CD4-positive, alpha-beta T cell (primary cell): ENCODE measurements around the gene PSTK. TPM values are rescaled to one million over a fixed set of nuclear protein-coding genes. Genes with fewer than 3 reads are reported as not detected.

ENCODE experiments used
- ATAC-seq: fragments of 200-7000 bp; cut with Tn5 transposase; one replicate; pipeline ENCODE4 v1.10.0; 2022; ENCODE audit warnings: mild to moderate bottlenecking; ENCODE audit not compliant: poor library complexity
- CTCF ChIA-PET: fragments of 350-600 bp; sonication (Branson Sonifier 250); formaldehyde crosslinking; loops from one replicate; lab custom pipeline; 2021; ENCODE audit warnings: antibody characterized with exemption, inconsistent platforms; lab: Charles Lee
- POLR2A ChIA-PET: fragments of 350-600 bp; sonication (Branson Sonifier 250); formaldehyde crosslinking; loops from one replicate; lab custom pipeline; 2021; ENCODE audit warnings: antibody characterized with exemption, inconsistent platforms; lab: Charles Lee
- DNase-seq, 14 experiments: peaks; one replicate each; pipeline ENCODE4 v3.0.0-alpha.2; 2013 to 2020; ENCODE audit warnings: mixed read lengths in 2 of 14
- H3K27ac ChIP-seq, 2 donors: one replicate each; pipeline versions ENCODE4 v1.5.1 to v1.7.0; 2013; ENCODE audit warnings: low read length in 2 of 2, low read depth in 1 of 2, mild to moderate bottlenecking in 1 of 2
- H3K27me3 ChIP-seq, 2 experiments: 1 replicate in 1 of 2; 2 replicates in 1 of 2; pipeline versions ENCODE4 v1.6.1 to v1.7.0; 2013; ENCODE audit warnings: low read length in 2 of 2, control low read depth in 1 of 2, mild to moderate bottlenecking in 1 of 2, moderate library complexity in 1 of 2; ENCODE audit not compliant: insufficient read depth in 2 of 2, control insufficient read depth in 1 of 2
- H3K36me3 ChIP-seq: one replicate; pipeline ENCODE4 v1.6.1; 2013; ENCODE audit warnings: low read length, control low read depth; ENCODE audit not compliant: insufficient read depth
- H3K4me1 ChIP-seq: one replicate; pipeline ENCODE4 v1.6.1; 2013; ENCODE audit warnings: low read length, control low read depth; ENCODE audit not compliant: insufficient read depth
- H3K4me3 ChIP-seq: one replicate; pipeline ENCODE4 v1.5.1; 2013; ENCODE audit warnings: mild to moderate bottlenecking, low read length, moderate library complexity
- H3K9me3 ChIP-seq, 2 experiments: 1 replicate in 1 of 2; 2 replicates in 1 of 2; pipeline versions ENCODE4 v1.6.1 to v1.7.0; 2013; ENCODE audit warnings: low read length in 2 of 2, mild to moderate bottlenecking in 2 of 2, control low read depth in 1 of 2, moderate library complexity in 1 of 2; ENCODE audit not compliant: control insufficient read depth in 1 of 2, insufficient read depth in 1 of 2
- H3K27ac Mint-ChIP-seq: one replicate; pipeline ENCODE4 v1.8.0; 2020; ENCODE audit warnings: mixed read lengths
- H3K27me3 Mint-ChIP-seq: one replicate; pipeline ENCODE4 v1.8.0; 2021; ENCODE audit warnings: mixed read lengths
- H3K36me3 Mint-ChIP-seq: one replicate; pipeline ENCODE4 v1.8.0; 2021; ENCODE audit warnings: low read depth, mixed read lengths
- H3K4me1 Mint-ChIP-seq: one replicate; pipeline ENCODE4 v1.8.0; 2021; ENCODE audit warnings: low read depth, mixed read lengths
- H3K4me3 Mint-ChIP-seq: one replicate; pipeline ENCODE4 v1.8.0; 2020; ENCODE audit warnings: mild to moderate bottlenecking, mixed read lengths
- H3K9me3 Mint-ChIP-seq: one replicate; pipeline ENCODE4 v1.8.0; 2020; ENCODE audit warnings: mixed read lengths
- CTCF ChIP-seq: fragments of 200-600 bp; IDR thresholded peaks from one replicate; pipeline ENCODE4 v1.8.0; 2022; ENCODE audit warnings: antibody characterized with exemption, mild to moderate bottlenecking
- intact Hi-C, 2 experiments: fragments of 100-400 bp; cut with DNase I in 1 of 2; cut with micrococcal nuclease in 1 of 2; formaldehyde crosslinking; loops; one replicate each; pipeline versions ENCODE4 v1.15.1 to v1.9.0; 2023 to 2025; cut with DNase I, micrococcal nuclease
- total RNA-seq, 174 experiments: library from RNA in 2 of 174; stranded (reverse) in 2 of 174; gene quantifications; one replicate each; pipeline ENCODE4 v1.2.3 and lab custom pipeline; 2021 to 2026

PSTK gene
- total RNA-seq, 2 experiments from 2014 or later, result 16.1 to 18.6 TPM

GRCh38 chr10:123014772-123015171, 34.6 kb downstream of the PSTK start:
- Histone ChIP-seq H3K4me3 (no peak overlapping the region), H3K27me3 (no peaks in the 10 kb centered on the region), H3K36me3 (peaks cover 6% of the 10 kb centered on the region), H3K4me1 (peaks cover 6% of the 10 kb centered on the region), H3K27ac (no peak overlapping the region), H3K9me3 (no peaks in the 10 kb centered on the region)
- Mint-ChIP-seq H3K9me3 (no peaks in the 10 kb centered on the region), H3K36me3 (peaks cover 4% of the 10 kb centered on the region), H3K4me1 (peaks cover 22% of the 10 kb centered on the region), H3K4me3 (no peak overlapping the region), H3K27me3 (no peaks in the 10 kb centered on the region), H3K27ac (no peak overlapping the region)
- ChIA-PET CTCF (interaction anchor here (1.2 kb wide), 1 partner anchor 35 kb away, joined by 3 read pairs; the partner anchor contains the start of gene PSTK), POLR2A (no interaction called here)
- no peak for TF ChIP-seq CTCF
- ATAC-seq (no peak), DNase-seq (no peak)
- intact Hi-C loops, result loop anchor here in 1 of 2 experiments (10.0 kb wide), 2 partner anchors 1040 to 1400 kb away; partner anchors contain the start of genes NSMCE4A and OAT

GRCh38 chr10:123016228-123016627, 36.0 kb downstream of the PSTK start:
- Histone ChIP-seq H3K36me3 (peaks cover 6% of the 10 kb centered on the region), H3K4me1 (peaks cover under 1% of the 10 kb centered on the region), H3K27me3 (no peaks in the 10 kb centered on the region), H3K9me3 (no peaks in the 10 kb centered on the region), H3K4me3 (no peak overlapping the region), H3K27ac (no peak overlapping the region)
- no peak for DNase-seq
- Mint-ChIP-seq H3K9me3 (no peaks in the 10 kb centered on the region), H3K4me1 (peaks cover 10% of the 10 kb centered on the region), H3K27me3 (no peaks in the 10 kb centered on the region), H3K4me3 (no peak overlapping the region), H3K27ac (no peak overlapping the region), H3K36me3 (peaks cover 4% of the 10 kb centered on the region)
- TF ChIP-seq CTCF, result no peak
- ChIA-PET POLR2A (no interaction called here), CTCF (no interaction called here)
- ATAC-seq, result no peak
- intact Hi-C loops, result loop anchor here in 1 of 2 experiments (10.0 kb wide), 2 partner anchors 1041 to 1399 kb away; partner anchors contain the start of genes NSMCE4A and OAT

GRCh38 chr10:123017421-123018165, 37.4 kb downstream of the PSTK start:
- no peak overlapping the region for H3K4me3 ChIP-seq
- no peaks in the 10 kb centered on the region for H3K27me3 ChIP-seq
- intact Hi-C loops, result loop anchor here in 1 of 2 experiments (10.0 kb wide), 2 partner anchors 1043 to 1397 kb away; partner anchors contain the start of genes NSMCE4A and OAT
- CTCF ChIA-PET, result no interaction called here
- no peaks in the 10 kb centered on the region for H3K4me1 ChIP-seq
- no peak for TF ChIP-seq CTCF
- H3K36me3 Mint-ChIP-seq, result peaks cover 4% of the 10 kb centered on the region
- no peaks in the 10 kb centered on the region for H3K9me3 Mint-ChIP-seq
- POLR2A ChIA-PET, result no interaction called here
- H3K4me3 Mint-ChIP-seq, result no peak overlapping the region
- DNase-seq (no peak), ATAC-seq (no peak)
- no peak overlapping the region for H3K27ac Mint-ChIP-seq
- H3K27me3 Mint-ChIP-seq, result no peaks in the 10 kb centered on the region
- no peaks in the 10 kb centered on the region for H3K9me3 ChIP-seq
- peaks cover 2% of the 10 kb centered on the region for H3K36me3 ChIP-seq
- H3K4me1 Mint-ChIP-seq, result peaks cover 10% of the 10 kb centered on the region
- H3K27ac ChIP-seq, result no peak overlapping the region
